GM10266 (cell line): ENCODE results near the gene ZFX.
A peak's percentile ranks its signal among the peaks of the same experiment; 100 is the strongest.

Source experiments
- DNase-seq: peaks from one replicate; pipeline ENCODE4 v3.0.0; 2012; ENCODE audit errors: extremely low spot score
- CTCF ChIP-seq: IDR thresholded peaks from 2 replicates; pipeline ENCODE4 v1.5.1; 2012; ENCODE audit warnings: mild to moderate bottlenecking, low read depth; ENCODE audit not compliant: control insufficient read depth, insufficient read depth; ENCODE audit errors: missing control alignments

The ZFX gene

GRCh38 chrX:24248042-24248441, 98.5 kb downstream of the ZFX start:
- no peak for DNase-seq
- TF ChIP-seq CTCF: no peak

GRCh38 chrX:24253030-24253429, 103.5 kb downstream of the ZFX start:
- no peak for TF ChIP-seq CTCF
- DNase-seq: no peak

- no peak for DNase-seq
- TF ChIP-seq CTCF: no peak
These were observed 103.9 kb downstream of the ZFX start for GRCh38 chrX:24253469-24253868.

- TF ChIP-seq CTCF: no peak
- no peak for DNase-seq
These were observed 107.5 kb downstream of the ZFX start for GRCh38 chrX:24257011-24257410.

GRCh38 chrX:24259544-24260240, 110.2 kb downstream of the ZFX start:
- DNase-seq: peak; percentile 10
- peak; percentile 49 for TF ChIP-seq CTCF

- DNase-seq: peak; percentile 5
- no peak for TF ChIP-seq CTCF
These were observed 111.5 kb downstream of the ZFX start for GRCh38 chrX:24260842-24261550.

- no peak for DNase-seq
These were observed 112.8 kb downstream of the ZFX start for GRCh38 chrX:24262309-24262708.

More at GRCh38 chrX:24262309-24262708, 112.8 kb downstream of the ZFX start:
- no peak for TF ChIP-seq CTCF
